HG02588 (cell line): Measurements from ENCODE around the gene LCN15.
"Not testable (repeated sequence)": the region's sequence is repeated elsewhere in the genome, so short reads cannot be mapped to it uniquely, and the experiment has no call there.

Experiments used
- ATAC-seq: cut with Tn5 transposase; IDR thresholded peaks from one replicate; pipeline ENCODE4 v1.9.1; 2021; ENCODE audit warnings: mild to moderate bottlenecking, moderate library complexity; ENCODE audit not compliant: unreplicated experiment

LCN15 gene

DNA sequence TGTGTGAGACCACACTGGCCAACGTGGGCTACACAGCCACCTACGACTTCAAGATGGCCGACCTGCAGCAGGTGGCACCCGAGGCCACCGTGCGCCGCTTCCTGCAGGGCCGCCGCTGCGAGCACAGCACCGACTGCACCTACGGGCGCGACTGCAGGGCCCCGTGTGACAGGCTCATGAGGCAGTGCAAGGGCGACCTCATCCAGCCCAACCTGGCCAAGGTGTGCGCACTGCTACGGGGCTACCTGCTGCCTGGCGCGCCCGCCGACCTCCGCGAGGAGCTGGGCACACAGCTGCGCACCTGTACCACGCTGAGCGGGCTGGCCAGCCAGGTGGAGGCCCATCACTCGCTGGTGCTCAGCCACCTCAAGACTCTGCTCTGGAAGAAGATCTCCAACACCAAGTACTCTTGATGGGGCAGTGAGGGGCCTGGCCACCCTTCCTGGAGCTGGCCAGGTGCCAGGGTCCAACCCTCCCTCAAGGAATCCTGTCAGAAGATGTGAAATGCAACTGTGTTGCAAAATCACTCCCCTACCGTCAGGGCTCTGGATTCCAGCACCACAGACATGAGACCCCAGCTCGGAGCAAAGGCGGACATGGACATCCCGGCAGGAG lies 40.8 kb downstream of the LCN15 start:
- ATAC-seq = no peak

DNA sequence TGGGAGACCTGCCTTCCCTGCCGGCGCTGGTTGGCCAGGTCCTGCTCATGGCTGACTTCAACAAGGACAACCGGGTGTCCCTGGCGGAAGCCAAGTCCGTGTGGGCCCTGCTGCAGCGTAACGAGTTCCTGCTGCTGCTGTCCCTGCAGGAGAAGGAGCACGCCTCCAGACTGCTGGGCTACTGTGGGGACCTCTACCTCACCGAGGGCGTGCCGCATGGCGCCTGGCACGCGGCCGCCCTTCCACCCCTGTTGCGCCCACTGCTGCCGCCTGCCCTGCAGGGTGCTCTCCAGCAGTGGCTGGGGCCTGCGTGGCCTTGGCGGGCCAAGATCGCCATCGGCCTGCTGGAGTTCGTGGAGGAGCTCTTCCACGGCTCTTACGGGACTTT lies 41.4 kb downstream of the LCN15 start:
- ATAC-seq = no peak

DNA sequence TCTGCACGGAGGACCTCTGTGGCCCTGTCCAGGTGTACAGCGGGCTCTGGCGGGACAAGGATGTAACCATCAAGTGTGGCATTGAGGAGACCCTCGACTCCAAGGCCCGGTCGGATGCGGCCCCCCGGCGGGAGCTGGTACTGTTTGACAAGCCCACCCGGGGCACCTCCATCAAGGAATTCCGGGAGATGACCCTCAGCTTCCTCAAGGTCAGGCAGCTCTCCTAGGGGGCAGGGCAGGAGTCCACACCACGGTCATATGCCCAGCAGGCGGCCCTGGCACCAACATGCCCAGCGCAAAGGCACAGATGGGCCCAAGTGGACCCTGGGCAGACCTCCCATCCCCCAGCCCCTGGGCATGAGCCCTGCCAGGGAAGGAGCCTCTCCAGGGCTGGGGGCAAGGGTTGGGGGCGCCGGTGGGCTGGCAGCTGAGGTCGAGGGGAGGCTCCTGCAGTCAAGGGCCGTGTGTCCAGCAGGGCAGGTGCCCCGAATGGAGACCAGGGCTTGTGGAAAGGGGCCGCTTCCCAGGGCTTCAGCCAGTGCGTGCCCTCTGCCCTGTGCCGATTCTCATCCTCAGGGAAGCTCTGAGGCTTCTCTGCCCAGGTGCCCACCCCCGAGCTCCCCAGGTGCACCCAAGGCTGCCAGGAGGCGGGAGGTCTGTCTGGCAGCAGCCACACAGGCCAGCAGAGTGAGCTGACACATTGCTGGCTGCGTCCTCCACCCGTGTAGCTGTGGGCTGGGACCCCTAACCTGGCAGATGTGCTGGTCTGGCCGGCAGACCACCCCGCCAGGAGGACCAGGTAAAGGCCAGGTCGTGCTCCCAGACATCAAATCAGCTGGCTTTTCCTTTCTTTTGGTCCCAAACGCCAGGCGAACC lies 42.0 kb downstream of the LCN15 start:
- no peak for ATAC-seq

DNA sequence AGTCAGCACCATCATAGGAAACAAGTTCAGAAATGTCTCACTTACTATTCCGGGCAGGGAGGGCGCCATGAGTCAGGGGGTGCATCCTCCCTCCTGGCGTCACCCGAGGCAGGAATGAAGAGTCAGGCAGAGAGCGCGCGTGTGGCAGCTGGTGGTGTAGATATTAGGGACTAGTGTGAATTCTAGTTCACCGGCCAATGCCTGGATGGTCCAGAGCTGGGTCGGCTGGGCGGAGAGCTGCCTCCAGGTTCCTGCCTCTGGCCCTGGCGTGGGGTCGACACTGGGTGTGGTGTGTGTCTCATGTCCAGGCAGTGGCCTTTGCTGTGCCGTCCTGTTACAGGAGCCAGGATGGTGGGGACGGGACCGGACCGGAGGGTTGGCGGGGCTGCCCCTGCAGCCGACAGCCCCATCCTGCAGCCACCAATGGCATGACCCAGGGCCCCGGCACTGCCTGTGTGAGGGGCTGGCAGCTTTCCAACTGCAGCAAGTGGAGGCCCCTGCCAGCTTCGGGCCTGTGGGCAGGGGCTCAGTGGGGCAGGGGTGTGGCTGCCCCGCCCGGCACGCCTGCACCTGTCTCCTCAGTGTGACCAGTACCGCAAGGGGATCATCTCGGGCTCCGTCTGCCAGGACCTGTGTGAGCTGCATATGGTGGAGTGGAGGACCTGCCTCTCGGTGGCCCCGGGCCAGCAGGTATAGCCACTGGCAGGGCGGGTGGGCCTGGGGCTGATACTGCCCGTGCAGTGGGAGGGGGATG lies 42.8 kb downstream of the LCN15 start:
- no peak for ATAC-seq

DNA sequence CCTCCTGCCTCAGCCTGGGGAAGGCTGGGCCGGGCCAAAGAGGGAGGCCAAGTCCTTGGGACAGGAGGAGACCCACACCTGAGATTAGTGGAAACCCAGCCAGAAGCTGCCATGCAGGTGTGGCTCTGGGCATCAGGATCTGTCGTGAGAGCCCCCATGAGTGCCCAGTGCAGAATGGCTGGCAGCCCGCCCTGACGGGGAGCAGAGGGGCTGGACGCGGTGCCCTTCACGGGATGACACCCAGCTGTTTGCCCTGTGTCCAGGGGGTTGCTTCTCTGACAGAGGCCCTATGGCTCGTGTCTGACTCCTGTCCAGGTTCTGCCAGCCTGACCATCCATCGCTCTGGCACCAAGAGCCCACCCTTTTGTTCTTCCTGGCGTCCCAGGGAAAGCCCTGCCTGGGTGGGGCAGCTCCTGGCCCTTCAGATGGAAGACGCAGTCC lies 43.4 kb downstream of the LCN15 start:
- ATAC-seq = no peak

DNA sequence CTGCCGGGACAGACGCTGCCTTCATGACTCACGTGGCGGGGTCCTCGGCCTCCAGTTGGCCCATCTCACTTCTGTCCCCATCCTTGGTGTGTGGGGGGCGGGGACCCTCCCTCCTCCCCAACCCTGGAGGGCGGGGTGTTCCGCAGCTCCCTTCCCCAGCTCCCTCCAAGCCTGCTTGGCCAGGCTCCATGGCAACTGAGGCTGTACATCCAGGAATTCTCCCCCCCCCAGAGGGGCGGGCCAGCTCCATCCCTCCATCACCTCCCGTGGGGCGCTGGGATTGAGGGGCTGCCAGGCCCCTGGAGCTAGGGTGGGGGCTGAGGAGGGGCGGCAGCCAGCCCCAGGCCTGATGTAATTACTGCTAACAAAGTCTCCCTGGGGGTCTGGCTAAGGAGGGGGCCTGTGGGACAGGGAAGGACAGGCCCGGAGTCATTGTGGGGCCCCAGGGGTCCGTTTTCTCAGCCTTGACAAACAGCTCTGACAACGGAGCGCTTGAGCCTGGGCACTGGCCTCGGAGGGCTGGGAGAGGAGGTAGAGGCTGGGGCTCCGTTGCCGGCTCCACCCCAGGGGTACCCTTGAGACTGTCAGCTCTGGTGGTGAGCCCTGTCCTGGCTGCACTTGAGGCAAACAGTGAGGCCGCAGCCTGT lies 43.9 kb downstream of the LCN15 start:
- no peak for ATAC-seq

DNA sequence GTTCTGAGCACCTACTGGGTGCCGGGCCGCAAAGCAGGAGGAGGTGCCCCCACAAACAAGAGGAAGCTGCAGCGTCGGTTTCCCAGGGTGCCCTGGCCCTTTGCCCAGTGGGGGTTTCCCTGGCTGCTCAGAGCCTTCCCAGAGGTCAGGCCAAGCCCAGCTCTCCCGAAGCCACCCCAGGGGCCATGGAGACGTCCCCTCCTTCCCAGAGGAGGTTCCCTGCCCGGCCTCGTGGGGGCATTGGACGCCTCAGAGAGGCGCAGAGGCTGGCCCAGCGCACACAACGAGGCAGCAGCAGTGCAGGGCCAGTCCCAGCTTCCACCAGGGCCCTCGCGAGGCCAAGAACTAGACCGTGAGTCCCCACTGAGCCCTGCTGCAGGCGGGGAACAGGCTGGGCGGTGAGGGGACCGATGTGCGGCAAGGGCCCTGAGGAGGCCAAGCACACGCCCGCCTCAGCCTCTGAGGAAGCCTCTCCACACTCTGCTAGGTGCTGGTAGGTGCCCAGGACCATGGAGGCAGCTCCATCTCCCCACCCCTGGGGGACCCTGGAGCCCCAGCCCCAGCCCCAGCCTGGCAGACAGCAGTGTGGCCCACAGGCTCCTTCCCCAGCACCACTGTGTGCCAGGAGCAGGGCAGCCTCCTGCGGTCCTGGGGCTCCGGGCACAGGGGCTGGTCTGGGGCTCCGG lies 45.0 kb downstream of the LCN15 start:
- ATAC-seq = no peak

DNA sequence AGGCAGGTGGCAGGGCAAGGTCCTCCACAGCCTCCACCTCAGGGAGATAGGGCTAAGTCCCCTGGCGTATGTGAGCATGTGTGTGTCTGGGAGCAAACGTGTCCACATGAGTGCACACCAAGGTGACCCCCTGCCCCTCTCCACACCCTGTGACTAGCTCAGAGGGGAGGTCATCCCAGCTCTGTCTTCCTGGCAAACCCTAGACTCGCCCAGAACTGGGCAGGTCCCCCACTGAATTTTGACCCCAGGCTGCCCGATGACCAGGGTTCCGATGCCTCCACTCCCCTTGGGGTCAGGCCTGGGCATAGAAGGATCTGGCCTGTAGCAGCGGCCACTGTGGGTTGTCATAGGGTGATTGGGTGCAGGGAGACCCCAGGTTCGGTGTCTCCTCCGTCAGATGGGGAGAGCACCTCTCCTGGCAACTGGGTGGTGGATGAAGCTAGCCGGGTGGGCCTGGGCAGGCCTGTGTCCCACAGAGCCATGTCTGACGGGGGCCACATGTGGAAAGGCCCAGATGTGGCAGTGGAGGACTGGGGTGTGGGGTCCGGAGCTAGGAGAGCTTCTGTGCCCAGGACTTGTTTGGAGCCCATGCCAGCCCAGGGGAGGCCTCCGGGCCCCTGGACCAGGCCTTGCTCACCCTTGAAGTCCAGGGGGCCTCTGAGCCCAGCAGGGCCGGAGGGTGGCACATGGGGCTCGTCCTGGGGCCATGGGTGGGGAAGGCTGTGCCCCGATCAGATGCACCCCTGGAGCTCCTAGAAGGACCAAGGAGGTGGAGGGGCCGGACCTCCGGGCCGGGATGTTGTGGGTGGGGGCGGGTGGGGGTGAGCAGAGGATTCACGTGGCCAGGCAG lies 45.7 kb downstream of the LCN15 start:
- ATAC-seq = no peak

DNA sequence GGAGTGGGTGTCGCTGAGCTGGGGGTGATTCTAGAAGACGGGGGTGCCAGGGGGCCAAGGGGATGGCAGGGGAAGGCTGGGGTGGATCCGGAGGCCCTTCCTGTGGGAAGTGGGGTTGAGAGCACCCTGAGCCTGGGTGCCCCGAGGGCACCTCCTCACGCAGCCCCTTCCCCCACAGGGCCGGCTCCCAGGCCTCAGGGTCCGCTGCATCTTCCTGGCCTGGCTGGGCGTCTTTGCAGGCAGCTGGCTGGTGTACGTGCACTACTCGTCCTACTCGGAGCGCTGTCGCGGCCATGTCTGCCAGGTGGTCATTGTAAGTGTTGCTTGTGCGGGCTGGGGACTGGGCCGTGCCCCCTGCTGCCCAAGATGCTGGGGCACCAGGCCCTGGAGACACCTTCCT lies 46.9 kb downstream of the LCN15 start:
- ATAC-seq = no peak

DNA sequence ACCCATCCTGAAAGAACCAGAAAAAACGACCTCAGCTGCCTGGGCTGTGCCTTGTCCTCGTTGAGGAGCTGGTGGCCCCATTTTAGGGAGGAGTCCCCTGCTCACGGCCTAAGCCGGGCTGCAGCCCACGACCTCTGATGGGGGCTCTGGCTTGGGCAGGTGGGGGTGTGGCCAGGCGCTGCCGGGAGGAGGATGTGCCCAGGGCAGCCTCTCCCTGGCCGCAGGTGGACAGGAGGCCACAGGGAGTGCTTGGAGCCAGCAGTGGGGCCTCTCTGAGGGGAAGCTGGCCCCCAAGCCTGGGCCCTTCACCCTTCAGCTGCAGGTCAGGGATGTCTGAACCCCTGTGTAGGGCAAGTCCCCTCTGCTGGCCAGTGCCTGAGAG lies 49.4 kb downstream of the LCN15 start:
- ATAC-seq = no peak

DNA sequence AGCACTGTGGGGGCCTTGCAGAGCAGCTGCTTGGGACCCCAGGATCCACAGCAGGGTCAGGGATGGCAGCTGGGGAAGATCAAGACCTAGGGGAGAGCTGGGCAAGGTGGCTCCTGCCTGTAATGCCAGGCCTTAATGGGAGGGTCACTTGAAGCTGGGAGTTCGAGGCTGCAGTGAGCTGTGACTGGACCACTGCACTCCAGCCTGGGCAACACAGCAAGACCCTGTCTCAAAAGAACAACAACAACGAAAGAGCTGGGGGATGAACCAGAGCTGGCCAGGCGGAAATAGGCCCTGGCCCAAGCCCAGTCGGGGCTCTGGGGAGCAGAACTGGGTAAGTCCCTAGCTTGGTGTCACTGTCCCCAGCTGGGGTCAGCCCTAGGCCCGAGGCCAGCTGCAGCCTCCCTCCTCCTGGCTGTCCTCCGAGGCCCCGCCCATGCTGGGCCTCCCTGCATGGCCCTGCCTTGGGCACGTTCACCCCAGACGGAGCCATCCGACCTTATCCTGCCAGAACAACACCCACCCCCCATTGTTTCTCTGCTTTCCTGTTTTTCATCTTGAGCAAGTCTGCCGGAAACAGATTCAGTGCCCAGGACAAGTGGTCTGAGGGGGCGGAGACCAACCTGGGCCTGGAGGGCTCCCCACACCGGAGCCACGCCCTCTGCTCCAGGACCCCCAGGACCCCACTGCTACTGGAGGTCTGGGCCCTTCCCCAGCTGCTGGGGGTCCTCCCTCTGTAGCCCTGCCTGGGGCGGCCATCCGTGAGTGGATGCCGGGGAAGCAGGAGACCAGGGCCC lies 50.0 kb downstream of the LCN15 start:
- ATAC-seq = no peak

DNA sequence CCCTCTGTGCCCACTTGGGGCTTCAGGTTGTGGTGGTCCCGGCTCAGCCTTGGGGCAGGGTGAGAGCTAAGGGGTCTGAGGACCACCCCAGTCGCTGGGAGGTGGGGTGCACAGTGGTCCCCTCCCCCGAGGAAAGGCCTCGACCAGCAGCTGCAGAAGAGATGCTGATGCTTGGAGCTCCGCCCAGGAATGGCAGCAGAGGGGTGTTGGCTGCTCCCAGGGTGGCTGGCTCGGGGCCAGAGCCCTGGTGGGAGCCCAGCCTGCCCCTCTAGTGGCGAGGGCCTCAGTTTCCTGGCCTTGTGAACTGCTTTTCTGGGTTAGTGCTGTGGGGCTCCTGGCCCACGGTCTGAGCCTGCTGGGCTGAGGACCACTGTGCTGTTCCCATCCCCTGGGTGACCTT lies 50.8 kb downstream of the LCN15 start:
- no peak for ATAC-seq

DNA sequence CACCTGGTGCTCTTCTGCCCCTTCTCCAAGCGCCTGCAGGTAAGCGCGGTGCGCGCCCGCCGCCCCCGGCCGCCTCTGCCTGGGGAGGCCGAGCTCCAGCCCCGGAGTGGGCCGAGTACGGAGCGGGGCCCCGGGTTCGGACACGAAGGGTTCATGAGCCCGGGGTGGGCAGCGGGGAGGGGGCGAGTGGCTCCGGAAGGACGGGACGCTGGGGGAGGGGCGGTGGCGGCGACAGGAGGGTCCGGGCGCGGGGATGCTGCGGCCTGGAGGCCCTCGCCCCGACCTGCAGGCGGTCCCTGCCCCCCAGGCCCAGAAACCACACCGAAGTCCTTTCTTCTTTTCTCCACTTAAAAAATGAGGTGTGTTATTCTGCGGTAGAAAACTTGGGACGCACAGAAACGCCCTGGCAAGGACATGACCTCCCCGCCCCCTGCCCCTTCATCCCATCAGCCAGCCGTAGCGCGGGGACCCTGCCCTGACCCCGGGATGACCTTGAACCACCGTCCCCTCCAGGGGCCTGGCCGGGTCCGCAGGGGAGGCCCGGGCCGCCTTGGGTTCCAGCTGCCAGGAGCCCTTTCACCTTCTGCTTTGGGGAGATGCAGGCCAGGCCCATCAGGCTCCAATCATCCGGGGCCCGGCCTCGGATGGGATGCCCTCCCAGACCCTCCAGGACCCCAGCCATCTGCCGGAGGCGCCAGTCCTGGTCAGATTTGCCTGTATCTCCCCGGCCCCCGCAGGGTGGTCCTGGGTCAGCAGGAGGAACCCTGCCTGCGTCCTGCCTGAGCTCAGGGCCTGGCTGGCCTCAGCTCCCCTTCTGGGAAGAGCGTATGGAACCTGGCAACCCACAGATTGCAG lies 51.4 kb downstream of the LCN15 start:
- no peak for ATAC-seq

DNA sequence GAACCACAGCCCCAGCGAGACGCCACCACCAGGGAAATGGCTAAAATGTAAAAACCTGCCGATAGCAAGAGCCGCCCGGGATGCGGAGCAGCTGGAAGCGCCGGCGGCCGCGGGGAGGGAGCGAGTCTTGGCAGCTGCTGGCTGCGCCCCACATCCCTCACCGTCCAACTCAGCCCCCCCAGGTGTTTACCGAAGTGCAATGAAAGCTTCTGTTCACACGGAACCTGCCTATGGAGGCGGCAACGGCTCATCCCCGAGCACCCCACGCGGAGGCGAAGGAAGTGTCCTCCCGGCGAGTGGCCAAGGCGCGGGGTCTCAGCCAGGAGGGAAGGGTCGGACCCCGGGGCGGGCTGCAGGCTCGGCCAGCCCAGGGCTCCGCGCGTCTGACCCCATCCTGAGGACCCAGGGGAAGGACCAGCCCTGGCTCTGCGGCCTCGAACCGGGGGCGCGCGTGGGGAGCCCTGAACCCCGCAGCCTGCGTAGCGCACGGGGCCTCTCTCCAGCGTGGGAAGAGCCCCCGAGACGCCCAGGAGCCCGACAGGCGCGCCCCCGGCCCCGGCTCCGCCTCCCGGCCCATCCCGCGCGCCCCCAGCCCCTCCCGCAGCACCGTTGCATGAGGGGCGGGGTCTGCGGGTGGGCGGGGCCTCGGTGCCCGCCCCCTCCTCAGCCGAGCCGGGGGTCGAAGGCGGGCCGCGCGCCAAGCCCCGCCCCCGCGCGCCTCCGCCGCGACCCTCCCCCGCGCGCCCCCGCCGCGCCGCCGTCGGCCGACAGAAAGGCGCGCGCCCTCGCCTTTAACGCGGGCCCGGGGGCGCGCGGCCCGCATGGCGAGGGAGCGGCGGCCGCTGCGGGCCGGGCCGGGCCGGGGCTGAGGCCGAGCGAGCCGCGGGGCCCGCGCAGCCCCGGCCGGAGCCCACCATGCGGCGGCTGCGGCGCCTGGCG lies 52.3 kb downstream of the LCN15 start, which contains the start of gene DIPK1B:
Gene DIPK1B, plus strand, starts transcription at position 822 of the 939 bp plus-strand sequence. Its CDS starts 94 bp downstream, at position 916.
- no peak for ATAC-seq

DNA sequence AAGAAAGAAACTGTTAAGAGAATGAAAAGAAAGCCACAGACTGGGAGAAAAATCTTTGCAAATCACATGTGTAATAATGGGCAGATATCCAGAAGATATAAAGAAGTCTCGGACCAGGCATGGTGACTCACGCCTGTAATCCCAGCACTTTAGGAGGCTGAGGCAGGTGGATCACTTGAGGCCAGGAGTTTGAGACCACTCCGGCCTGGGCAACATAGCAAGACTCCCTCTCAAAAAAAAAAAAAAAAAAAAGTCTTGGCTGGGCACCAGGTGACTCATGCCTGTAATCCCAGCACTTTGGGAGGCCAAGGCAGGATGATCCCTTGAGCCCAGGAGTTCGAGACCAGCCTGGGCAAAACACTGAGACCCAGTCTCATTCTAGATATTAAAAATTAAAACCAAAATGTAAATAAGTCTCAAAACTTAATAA lies 53.1 kb downstream of the LCN15 start:
- not testable (repeated sequence) for ATAC-seq

DNA sequence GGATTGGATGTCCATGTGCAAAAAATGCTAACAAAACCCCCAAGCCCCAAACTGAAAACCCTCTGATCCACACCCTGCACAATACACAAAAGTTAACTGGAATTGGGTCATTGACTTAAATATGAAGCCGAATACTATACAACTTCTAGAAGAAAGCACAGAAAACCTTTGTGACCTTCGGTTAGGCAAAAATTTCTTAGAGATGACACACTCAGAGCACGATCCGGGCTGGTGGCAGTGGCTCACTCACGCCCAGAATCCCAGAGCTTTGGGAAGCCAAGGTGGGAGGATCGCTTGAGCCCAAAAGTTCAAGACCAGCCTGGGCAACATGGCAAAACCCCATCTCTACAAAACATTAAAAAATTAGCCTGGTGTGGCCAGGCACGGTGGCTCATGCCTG lies 53.8 kb downstream of the LCN15 start:
- ATAC-seq = no peak
